HCT116 (cell line): Measurements from ENCODE around the gene TTLL10. TPM values are rescaled to one million over a fixed set of nuclear protein-coding genes. Genes with fewer than 3 reads are reported as not detected.

Source experiments
- ATAC-seq: fragments of 200-7000 bp; cut with Tn5 transposase; 2 replicates; pipeline ENCODE4 v1.9.1; 2020; ENCODE audit warnings: mild to moderate bottlenecking, moderate library complexity
- BruUV-seq: library from RNA; stranded (reverse); fragments of 400-500 nt; replicated peaks from 2 replicates; lab custom pipeline; 2021; lab: Mats Ljungman, UMichigan
- CTCF ChIA-PET: fragments of 300-600 bp; sonication (Branson Sonifier 250); formaldehyde crosslinking; loops from one replicate; lab custom pipeline; 2021; ENCODE audit warnings: antibody characterized with exemption; lab: Charles Lee
- POLR2A ChIA-PET: fragments of 300-600, 350-600 bp; sonication (Branson Sonifier 250); formaldehyde crosslinking; loops from one replicate; lab custom pipeline; 2021; ENCODE audit warnings: antibody characterized with exemption; lab: Charles Lee
- RAD21 ChIA-PET, 2 experiments: fragments of 300-600 bp; sonication (Branson Sonifier 250); formaldehyde crosslinking; loops; one replicate each; lab custom pipeline; 2023; ENCODE audit warnings: low total read pairs in 2 of 2; ENCODE audit not compliant: uncharacterized antibody in 2 of 2, unreplicated experiment in 2 of 2, low non-redundant PET in 1 of 2; lab: Charles Lee
- DNase-seq: peaks from one replicate; pipeline ENCODE4 v3.0.0-alpha.2; 2010; ENCODE audit warnings: low read depth, low spot score
- H2AFZ ChIP-seq: fragments of 200-600 bp; shearing (Covaris generic), sonication (generic); 2 replicates; pipeline ENCODE4 v1.6.1; 2017; ENCODE audit warnings: low read depth, mixed run types, mixed read lengths, antibody characterized with exemption, low read length; ENCODE audit not compliant: poor library complexity, severe bottlenecking
- H3K27ac ChIP-seq: 2 replicates; pipeline ENCODE4 v1.5.1; 2012; ENCODE audit warnings: low read depth, low read length
- H3K27me3 ChIP-seq: fragments of 200-600 bp; sonication (generic); 2 replicates; pipeline ENCODE4 v1.6.1; 2016; ENCODE audit warnings: mixed run types, low read length, mixed read lengths; ENCODE audit not compliant: insufficient read depth
- H3K36me3 ChIP-seq, 2 experiments: fragments of 200-500 bp in 1 of 2; fragments of 200-600 bp in 1 of 2; sonication (Bioruptor generic) in 1 of 2; sonication (generic) in 1 of 2; 2 replicates each; pipeline versions ENCODE4 v1.5.1 to v1.6.1; 2014 to 2016; ENCODE audit warnings: low read length in 2 of 2, inconsistent platforms in 1 of 2, mixed read lengths in 1 of 2, mixed run types in 1 of 2; ENCODE audit not compliant: insufficient read depth in 2 of 2, control insufficient read depth in 1 of 2
- H3K4me1 ChIP-seq, 2 experiments: fragments of 200-600 bp in 1 of 2; sonication (generic) in 1 of 2; 2 replicates each; pipeline versions ENCODE4 v1.5.1 to v1.6.1; 2012 to 2017; ENCODE audit warnings: low read length in 2 of 2, inconsistent platforms in 1 of 2, mild to moderate bottlenecking in 1 of 2, mixed read lengths in 1 of 2, mixed run types in 1 of 2, moderate library complexity in 1 of 2; ENCODE audit not compliant: insufficient read depth in 2 of 2, control insufficient read depth in 1 of 2
- H3K4me2 ChIP-seq: fragments of 200-600 bp; sonication (generic); 2 replicates; pipeline ENCODE4 v1.6.1; 2017; ENCODE audit warnings: mixed run types, low read length, mixed read lengths
- H3K4me3 ChIP-seq, 2 experiments: fragments of 200-600 bp in 1 of 2; sonication (generic) in 1 of 2; replicated peaks in 1 of 2; 2 replicates each; pipeline ENCODE4 v1.5.1; 2011 to 2016; ENCODE audit warnings: low read length in 2 of 2, control low read depth in 1 of 2, low read depth in 1 of 2, mild to moderate bottlenecking in 1 of 2, mixed read lengths in 1 of 2, mixed run types in 1 of 2
- H3K79me2 ChIP-seq: fragments of 200-600 bp; sonication (generic); 2 replicates; pipeline ENCODE4 v1.6.1; 2017; ENCODE audit warnings: mild to moderate bottlenecking, mixed run types, low read length, moderate library complexity, mixed read lengths; ENCODE audit not compliant: insufficient read depth
- H3K9ac ChIP-seq: fragments of 200-600 bp; sonication (generic); 2 replicates; pipeline ENCODE4 v1.6.1; 2016; ENCODE audit warnings: low read length, mixed read lengths
- H3K9me2 ChIP-seq: fragments of 200-600 bp; sonication (generic), shearing (Covaris generic); 2 replicates; pipeline ENCODE4 v1.6.1; 2017; ENCODE audit warnings: mixed run types, mild to moderate bottlenecking, moderate library complexity; ENCODE audit not compliant: insufficient read depth
- H3K9me3 ChIP-seq, 2 experiments: fragments of 200-500 bp in 1 of 2; fragments of 200-600 bp in 1 of 2; sonication (Bioruptor generic) in 1 of 2; sonication (generic) in 1 of 2; 2 replicates each; pipeline ENCODE4 v1.6.1; 2014 to 2017; ENCODE audit warnings: low read length in 2 of 2, mixed read lengths in 2 of 2, inconsistent platforms in 1 of 2, low read depth in 1 of 2, mild to moderate bottlenecking in 1 of 2, mixed run types in 1 of 2, moderate library complexity in 1 of 2; ENCODE audit not compliant: control insufficient read depth in 1 of 2, insufficient read depth in 1 of 2
- H4K20me1 ChIP-seq: fragments of 200-600 bp; sonication (generic), shearing (Covaris generic); 2 replicates; pipeline ENCODE4 v1.6.1; 2017; ENCODE audit warnings: mixed run types, mild to moderate bottlenecking, moderate library complexity; ENCODE audit not compliant: insufficient read depth
- CBX3 ChIP-seq: IDR thresholded peaks from 2 replicates; pipeline ENCODE4 v1.6.1; 2012; ENCODE audit warnings: low read depth
- CEBPB ChIP-seq: IDR thresholded peaks from 2 replicates; pipeline ENCODE4 v1.6.1; 2012; ENCODE audit warnings: low read depth
- EGR1 ChIP-seq: IDR thresholded peaks from 2 replicates; pipeline ENCODE4 v1.6.1; 2012; ENCODE audit warnings: low read depth
- EZH2 ChIP-seq: fragments of 200-600 bp; sonication (generic); IDR thresholded peaks from 2 replicates; pipeline ENCODE4 v1.6.1; 2017; ENCODE audit warnings: antibody characterized with exemption, mixed run types
- EZH2phosphoT487 ChIP-seq: fragments of 200-600 bp; IDR thresholded peaks from 2 replicates; pipeline ENCODE4 v1.6.1; 2018; ENCODE audit warnings: antibody characterized with exemption, borderline replicate concordance
- FOSL1 ChIP-seq: IDR thresholded peaks from 2 replicates; pipeline ENCODE4 v1.6.1; 2012; ENCODE audit warnings: low read depth
- JUND ChIP-seq: IDR thresholded peaks from 2 replicates; pipeline ENCODE4 v1.6.1; 2012
- MAX ChIP-seq: IDR thresholded peaks from 2 replicates; pipeline ENCODE4 v1.6.1; 2012
- POLR2A ChIP-seq: IDR thresholded peaks from 2 replicates; pipeline ENCODE4 v1.7.0; 2011; ENCODE audit warnings: borderline replicate concordance; ENCODE audit not compliant: insufficient read depth, insufficient read length; ENCODE audit errors: extremely low read depth
- RAD21 ChIP-seq: IDR thresholded peaks from 2 replicates; pipeline ENCODE4 v1.6.1; 2012; ENCODE audit warnings: low read depth, mild to moderate bottlenecking
- REST ChIP-seq: IDR thresholded peaks from 2 replicates; pipeline ENCODE4 v1.6.1; 2012; ENCODE audit warnings: low read depth
- SIN3A ChIP-seq: IDR thresholded peaks from 2 replicates; pipeline ENCODE4 v1.6.1; 2012; ENCODE audit warnings: low read depth
- SP1 ChIP-seq: IDR thresholded peaks from 2 replicates; pipeline ENCODE4 v1.6.1; 2012; ENCODE audit warnings: low read depth
- YY1 ChIP-seq: IDR thresholded peaks from 2 replicates; pipeline ENCODE4 v1.6.1; 2011; ENCODE audit warnings: low read length, low read depth, moderate library complexity, mild to moderate bottlenecking; ENCODE audit not compliant: insufficient replicate concordance; ENCODE audit errors: extremely low read depth
- ZFX ChIP-seq: fragments of 450-650 bp; IDR thresholded peaks from 2 replicates; pipeline ENCODE4 v1.6.1; 2017
- ZNF274 ChIP-seq: fragments of 200-500 bp; sonication (Bioruptor generic); IDR thresholded peaks from 2 replicates; pipeline ENCODE4 v1.6.1; 2014; ENCODE audit warnings: mild to moderate bottlenecking, low read depth, low read length, inconsistent platforms
- intact Hi-C: fragments of 100-400 bp; cut with micrococcal nuclease; formaldehyde crosslinking; loops from 2 replicates; pipeline ENCODE4 v1.10.0; 2022
- total RNA-seq: library from RNA; stranded (reverse); gene quantifications from one replicate; pipeline ENCODE4 v1.2.1, GENCODE V29; 2021; ENCODE audit not compliant: unreplicated experiment
- TF ChIP-seq, protein P1 (sequence below): IDR thresholded peaks from 2 replicates; pipeline ENCODE4 v1.6.1; 2011; ENCODE audit warnings: mild to moderate bottlenecking, low read length, moderate library complexity; ENCODE audit not compliant: insufficient replicate concordance; ENCODE audit errors: extremely low read depth

Gene TTLL10
- total RNA-seq, 1 experiment from 2014 or later = 0.10 TPM

DNA sequence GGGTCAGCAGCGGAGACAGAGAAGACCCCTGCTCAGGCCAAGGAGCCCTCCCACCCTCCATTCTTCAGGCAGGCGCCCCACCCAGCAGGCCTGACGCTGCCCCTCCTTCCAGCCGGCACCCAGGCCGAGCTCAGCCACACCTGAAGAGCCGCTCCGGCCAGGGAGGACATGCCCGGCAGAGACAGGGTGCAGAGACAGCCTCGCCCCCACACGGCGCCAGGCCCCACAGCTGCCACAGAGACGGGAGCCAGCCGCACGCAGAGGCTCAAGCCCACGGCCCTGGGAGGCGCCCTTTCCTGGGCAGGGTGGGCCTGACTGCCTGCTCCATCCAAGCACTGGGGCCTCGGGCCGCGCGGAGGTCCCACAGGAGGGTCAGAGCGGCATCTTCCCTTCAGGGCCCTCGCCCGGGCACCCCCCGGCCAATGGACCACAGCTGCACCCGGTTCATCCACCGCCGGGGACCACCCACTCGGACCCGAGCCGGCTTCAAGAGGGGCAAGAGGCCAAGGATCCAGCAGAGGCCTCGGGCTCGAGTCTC, 5.2 kb downstream of the TTLL10 start:
- POLR2A ChIA-PET = no interaction called here

More for the DNA sequence above, 5.2 kb downstream of the TTLL10 start:
- Histone ChIP-seq H3K27me3 (no peaks in the 10 kb centered on the region), H3K9me3 (no peaks in the 10 kb centered on the region), H2AFZ (no peak overlapping the region), H3K4me1 (peaks cover 2 to 9% of the 10 kb centered on the region in 2 experiments; a peak in 1 of 4 replicates), H3K79me2 (no peaks in the 10 kb centered on the region), H3K27ac (no peak overlapping the region), H3K9me2 (no peaks in the 10 kb centered on the region), H3K4me3 (no peak overlapping the region), H3K36me3 (no peaks in the 10 kb centered on the region), H3K9ac (no peak overlapping the region), H4K20me1 (no peaks in the 10 kb centered on the region), H3K4me2 (no peak overlapping the region)
- TF ChIP-seq CEBPB (no peak), EZH2phosphoT487 (no peak), RAD21 (no peak), EZH2 (no peak), POLR2A (no peak), SP1 (no peak), CBX3 (no peak), REST (no peak), JUND (no peak), ZNF274 (no peak), MAX (no peak), SIN3A (no peak), ZFX (no peak), FOSL1 (no peak), EGR1 (no peak), YY1 (no peak)
- TF ChIP-seq, protein P1, sequence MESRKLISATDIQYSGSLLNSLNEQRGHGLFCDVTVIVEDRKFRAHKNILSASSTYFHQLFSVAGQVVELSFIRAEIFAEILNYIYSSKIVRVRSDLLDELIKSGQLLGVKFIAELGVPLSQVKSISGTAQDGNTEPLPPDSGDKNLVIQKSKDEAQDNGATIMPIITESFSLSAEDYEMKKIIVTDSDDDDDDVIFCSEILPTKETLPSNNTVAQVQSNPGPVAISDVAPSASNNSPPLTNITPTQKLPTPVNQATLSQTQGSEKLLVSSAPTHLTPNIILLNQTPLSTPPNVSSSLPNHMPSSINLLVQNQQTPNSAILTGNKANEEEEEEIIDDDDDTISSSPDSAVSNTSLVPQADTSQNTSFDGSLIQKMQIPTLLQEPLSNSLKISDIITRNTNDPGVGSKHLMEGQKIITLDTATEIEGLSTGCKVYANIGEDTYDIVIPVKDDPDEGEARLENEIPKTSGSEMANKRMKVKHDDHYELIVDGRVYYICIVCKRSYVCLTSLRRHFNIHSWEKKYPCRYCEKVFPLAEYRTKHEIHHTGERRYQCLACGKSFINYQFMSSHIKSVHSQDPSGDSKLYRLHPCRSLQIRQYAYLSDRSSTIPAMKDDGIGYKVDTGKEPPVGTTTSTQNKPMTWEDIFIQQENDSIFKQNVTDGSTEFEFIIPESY = no peak
- RAD21 ChIA-PET = no interaction called here
- CTCF ChIA-PET = no interaction called here
- ATAC-seq (no peak), DNase-seq (no peak)
- BruUV-seq = no TSS peak
- intact Hi-C loops = no loop called here
